SW480 (cell line): Measurements from ENCODE around the gene TGFBRAP1.
A peak's percentile ranks its signal among the peaks of the same experiment; 100 is the strongest.

Experiments used
- DNase-seq: peaks from one replicate; pipeline ENCODE4 v3.0.0-alpha.2; 2016; ENCODE audit warnings: low spot score

Gene TGFBRAP1

DNA sequence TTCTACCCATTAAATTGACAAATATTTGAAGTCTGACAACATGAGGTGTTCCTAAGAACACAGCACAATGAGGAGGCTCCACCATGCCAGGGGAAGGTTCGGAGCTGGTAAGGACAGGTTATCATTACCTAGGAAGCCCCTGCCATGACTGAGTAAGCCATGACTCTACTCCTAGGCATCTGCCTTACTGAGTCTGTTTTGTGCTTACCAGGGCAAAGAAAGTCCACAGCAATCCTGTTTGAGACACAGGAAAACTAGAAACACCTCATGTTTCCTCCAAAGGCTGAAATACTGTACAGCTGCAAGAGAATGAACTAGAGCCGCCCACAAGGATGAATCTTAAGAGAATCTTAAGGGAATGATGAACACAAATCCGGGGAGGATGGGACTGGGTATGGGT is 11.6 kb downstream of the TGFBRAP1 start:
- DNase-seq: no peak

DNA sequence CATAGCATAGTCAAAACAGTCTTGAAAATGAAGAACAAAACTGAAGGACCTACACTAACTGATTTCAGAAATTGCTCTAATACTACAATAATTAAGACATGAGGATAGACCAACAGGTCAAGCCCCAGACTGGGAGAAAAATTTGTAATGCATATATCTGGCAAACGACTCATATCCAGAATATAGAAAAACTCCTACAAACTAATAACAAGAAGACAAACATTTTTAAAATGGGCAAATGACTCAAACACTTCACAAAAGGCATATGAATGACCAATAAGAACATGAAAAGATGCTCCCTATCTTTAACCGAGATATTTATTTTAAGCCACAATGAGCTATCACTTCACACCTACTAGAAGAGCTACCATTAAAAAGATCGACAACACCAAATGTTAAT is 14.2 kb downstream of the TGFBRAP1 start:
- no peak for DNase-seq

DNA sequence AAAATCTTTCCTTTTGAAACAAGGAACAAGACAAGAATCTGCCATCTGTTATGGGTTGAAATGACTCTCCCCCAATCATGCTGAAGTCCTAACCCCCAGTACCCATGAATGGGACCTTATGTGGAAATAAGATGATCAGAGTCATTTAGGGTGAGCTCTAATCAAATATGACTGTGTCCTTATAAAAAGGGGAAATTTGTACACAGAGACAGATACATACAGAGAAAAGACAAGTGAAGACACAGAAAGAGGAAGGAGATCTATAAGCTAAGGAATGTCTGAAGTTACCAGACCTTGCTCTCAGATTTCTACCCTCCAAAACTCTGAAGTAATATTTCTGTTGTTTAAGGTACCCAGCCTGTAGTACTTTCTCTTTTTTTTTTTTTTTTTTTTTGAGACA is 15.7 kb downstream of the TGFBRAP1 start:
- DNase-seq: no peak

DNA sequence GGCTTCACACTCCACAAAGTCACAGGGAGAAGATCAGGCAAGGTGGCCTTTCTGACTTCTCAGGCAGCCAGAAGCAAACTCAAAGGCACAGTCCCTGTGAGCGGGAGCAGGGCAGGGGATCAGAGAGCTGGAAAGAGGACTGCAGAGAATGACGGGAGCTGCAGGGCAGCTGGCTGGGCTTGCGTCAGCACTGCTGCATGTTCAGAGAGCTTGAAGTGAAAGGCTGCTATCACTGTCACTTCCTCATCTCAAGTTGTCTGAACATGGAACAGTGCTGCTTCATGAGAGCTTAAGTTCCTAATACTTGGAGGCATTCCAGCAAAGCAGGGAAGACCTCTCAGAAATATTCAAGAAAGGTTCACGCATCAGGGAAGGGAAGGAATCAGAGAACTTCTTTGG is 20.4 kb downstream of the TGFBRAP1 start:
- DNase-seq: no peak

DNA sequence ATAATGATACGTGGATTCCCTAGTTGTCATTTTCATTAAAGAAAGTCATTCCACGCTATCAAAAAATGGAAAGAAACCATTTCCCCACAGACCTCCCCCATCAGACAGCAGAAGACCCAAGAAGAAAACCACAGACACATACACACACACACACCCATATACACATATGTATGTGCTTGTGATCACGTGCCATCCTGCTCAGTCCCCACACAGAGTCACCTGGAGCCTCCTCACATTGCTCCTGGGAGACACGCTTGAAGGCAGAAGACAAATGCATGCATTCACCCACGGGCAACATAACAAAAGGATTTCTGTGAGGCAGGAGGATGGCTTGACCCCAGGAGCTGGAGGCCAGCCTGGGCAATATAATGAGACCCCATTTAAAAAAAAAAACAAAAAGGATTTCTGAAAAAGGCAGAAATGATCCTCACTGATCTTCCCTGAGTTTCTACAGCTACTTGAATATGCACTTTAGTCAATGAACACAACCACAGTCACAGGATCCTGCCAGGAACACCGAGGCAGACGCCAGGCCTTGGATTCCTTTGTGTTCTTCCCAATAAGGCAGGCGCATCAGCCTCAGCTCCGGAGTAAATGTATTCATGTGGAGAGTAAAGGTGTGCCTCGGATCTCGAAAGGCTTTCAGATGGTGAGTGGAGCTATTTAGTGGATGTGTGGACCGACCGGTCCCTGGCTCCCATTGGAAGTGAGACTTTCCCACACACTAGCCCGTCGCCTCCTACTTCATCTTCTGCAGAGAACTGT is 21.0 kb downstream of the TGFBRAP1 start:
- DNase-seq: no peak

DNA sequence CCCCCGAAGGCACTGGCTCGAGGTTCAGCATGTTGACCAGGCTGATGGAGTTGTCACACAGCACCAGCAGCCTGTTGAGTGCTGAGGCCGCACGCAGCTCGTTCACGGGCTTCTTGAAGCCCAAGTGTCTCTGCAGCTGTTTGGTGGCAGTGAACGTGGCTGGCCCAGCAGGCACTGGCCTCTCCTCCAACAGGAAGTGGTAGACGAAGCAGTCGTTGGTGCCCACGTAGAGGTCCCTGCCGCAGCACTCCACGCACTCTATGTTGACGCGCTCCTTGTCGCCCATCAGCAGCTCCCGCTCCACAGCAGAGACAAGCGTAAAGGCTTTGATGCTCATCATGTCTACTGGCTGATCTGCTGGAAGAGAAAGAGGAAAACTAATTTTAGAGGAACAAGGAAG is 21.6 kb downstream of the TGFBRAP1 start:
- no peak for DNase-seq

DNA sequence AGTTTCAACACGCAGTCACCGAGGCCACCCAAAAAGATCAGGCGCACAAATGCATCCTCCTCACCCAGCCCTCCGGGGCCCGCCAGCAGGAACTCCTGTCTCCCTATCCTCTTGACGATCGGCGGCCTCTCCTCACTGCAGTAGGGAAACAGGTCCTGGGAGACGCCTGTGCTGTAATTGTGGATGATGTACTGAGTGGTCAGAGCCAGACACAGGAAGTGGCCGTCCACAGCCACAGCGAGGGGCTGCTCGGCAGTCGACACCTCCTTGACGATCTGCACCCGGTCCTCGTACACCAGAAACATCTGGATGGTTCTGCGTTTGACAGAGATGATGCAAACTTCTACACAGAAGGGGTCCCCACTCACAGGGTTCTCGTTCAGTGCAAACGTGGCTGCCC is 22.0 kb downstream of the TGFBRAP1 start:
- no peak for DNase-seq

DNA sequence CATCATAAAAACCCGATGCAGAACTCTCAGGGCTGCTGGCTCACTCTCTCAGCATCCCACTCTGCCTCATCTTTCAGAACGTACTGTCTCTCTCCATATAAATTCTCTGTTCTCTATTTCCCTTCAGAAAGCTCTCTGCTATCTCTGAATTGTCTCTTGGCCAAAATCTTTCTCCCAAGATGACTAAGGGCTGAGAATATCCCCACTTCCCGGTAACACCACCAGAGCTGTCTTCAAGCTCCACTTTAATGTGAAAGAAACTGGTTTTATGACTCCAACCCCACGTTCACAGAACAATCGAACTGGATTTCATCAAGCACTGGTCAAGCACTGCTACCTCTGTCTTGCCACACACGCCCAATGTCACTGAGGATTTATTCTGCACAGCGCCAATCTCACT is 22.4 kb downstream of the TGFBRAP1 start:
- no peak for DNase-seq

DNA sequence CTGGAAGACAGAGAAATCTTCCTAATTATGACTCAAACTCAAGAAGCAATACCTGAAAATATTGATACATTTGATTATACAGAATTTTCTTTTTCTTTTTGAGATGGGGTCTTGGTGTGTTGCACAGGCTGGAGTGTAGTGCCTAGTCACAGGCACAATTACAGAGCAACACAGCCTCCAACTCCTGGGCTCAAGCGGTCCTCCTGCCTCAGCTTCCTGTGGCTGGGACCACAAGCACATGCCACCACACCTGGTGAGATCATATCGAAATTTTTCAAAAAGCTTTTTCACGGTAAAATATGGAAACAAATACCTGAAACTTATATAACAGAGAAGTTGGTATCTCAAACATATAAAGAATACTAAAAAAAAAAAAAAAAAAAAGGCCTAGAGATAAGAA is 27.9 kb downstream of the TGFBRAP1 start:
- DNase-seq: no peak

DNA sequence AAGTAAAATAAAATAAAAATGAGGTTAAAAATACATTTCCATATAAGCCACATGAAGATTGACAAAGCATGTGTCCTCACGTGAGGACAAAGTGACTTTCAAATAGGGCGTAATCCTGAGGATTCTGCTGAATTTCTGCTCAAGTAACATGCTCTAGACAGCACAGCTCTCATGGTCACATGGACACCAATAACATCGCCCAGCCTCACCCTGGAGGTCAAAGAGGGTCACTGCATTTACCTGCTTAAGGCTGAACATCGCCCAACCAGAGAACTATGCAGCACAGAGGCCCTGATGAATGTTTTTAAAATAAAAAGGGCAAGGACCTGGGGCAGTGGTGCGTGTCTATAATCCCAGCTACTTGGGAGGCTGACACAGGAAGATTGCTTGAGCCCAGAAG is 30.2 kb downstream of the TGFBRAP1 start:
- DNase-seq: no peak

DNA sequence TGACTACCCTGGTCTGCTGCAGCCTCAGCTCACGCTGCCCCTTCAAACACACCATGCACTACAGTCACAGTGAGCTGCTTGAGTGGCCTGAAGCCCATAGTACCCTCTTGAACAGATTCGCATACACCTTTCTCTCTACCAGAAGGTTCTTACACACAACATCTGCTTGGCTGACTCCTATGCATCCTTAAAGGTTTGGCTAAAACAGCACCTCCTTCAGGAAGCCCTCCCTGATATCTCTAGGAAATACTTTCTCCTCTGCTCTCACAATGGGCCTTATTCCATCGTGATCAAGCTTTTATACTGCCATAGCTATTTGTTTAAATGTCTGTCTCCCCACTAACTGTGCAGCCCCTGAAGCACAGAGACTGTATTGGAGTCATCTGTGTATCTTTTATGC is 31.5 kb downstream of the TGFBRAP1 start:
- DNase-seq: no peak

DNA sequence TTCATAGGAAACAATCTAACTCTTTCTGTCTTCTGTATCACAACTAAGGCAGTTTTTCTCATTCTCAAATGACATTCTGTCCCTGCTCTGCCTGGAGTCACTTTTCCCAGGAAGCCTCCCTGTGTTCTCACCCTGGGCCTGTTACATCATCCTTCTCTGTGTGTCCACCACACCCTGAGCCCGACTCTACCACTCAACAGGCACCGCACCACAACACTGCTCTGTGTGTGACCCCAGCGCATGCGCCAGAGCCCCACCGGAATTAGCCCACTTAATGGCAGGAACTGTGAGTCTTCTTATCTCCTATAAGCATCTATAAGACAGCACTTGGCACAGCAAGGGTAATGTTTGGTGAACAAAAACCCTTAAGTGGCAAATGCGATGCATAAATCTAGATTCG is 32.3 kb downstream of the TGFBRAP1 start:
- DNase-seq: no peak

DNA sequence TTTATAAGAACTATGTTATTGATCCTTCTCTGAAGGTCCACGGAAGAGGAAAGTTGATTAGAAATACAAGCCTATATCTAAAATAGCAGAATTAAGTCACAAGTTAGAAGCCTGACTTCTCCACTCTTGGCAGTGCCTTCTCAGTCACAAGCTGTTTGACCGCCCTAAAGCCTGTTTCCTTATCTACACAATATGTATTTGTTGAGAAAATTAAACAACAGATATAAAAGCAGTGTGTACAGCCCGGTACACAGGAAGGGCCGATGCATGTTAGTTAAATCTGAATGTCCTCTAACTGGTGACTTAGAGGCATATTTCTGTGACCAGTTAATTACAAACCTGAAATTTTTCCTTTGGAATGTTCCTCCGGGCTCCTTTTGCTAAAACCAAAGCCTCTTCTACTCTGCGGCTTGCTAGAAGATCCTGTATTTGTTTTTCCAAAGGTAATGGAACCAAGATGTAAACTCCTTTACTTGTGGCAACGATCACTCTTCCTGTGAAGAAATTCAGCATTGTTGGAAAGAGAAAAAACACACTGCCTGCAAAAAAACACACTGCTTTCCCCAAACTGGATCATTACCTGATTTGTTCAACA is 33.4 kb downstream of the TGFBRAP1 start:
- DNase-seq: no peak

DNA sequence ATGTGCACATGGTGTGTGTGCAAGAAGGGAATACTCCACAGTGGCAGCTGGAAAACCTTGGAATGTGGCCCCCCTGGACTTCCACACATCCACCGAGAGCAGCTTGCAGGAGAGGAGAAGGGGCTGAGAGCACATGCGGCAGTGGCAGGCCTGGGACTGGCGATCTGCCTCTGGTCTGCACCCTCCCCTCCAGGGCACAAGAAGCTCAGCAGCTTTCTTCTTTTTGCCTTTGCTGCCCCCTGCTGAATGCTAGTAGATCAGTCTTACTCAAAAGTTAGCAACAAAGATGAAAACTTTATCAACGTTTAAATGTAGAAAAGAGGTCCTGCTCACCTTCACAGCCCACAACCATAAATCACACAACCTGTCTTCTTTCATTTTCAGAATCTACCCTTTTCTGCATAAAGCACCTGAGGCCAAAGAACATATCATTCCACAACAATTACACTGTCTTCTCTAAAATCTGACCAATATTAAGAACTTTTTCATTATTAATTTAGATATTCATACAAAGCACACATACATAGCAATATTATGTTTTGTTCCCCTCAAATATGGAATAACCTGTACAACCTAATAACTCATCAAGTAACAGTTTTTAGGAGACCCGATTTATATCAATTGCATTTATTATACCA is 34.6 kb downstream of the TGFBRAP1 start:
- DNase-seq: peak; percentile 58

DNA sequence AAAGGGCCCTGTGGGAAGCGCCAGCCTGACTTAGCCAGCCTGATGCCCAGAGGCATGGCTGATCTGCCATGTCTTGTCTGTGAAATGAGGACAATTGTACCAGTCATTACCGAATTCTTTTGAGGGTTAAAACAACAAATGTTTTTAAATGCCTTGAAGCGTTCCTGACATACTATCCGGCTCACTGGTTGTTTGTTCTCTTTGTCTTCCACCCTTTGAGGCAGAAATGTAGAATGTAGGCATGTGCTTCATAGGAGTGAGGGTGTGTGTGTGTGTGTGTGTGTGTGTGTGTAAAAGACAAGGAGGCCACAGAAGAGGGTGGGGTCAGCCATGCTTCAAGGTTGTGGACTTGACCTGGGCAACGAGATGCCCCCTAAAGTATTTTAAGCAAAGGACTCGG is 35.5 kb downstream of the TGFBRAP1 start:
- no peak for DNase-seq

DNA sequence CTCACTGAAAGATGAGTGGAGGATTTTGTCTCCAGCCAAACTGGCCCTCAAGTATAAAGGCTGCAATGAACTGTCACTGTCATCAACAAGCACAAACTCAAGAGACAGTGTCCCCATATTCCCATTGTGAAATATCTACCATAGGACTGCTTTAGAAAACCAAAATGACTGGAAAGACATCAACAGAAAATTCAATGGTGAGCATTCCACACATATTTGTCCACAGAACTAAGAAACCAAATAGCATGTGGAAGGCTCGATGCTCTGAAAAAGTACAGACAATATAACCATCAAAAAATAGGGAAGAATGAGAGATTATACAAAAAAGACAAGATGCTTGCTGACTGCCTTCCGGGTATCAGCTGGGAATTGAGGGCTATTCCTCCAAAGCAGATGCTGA is 37.6 kb downstream of the TGFBRAP1 start:
- no peak for DNase-seq

DNA sequence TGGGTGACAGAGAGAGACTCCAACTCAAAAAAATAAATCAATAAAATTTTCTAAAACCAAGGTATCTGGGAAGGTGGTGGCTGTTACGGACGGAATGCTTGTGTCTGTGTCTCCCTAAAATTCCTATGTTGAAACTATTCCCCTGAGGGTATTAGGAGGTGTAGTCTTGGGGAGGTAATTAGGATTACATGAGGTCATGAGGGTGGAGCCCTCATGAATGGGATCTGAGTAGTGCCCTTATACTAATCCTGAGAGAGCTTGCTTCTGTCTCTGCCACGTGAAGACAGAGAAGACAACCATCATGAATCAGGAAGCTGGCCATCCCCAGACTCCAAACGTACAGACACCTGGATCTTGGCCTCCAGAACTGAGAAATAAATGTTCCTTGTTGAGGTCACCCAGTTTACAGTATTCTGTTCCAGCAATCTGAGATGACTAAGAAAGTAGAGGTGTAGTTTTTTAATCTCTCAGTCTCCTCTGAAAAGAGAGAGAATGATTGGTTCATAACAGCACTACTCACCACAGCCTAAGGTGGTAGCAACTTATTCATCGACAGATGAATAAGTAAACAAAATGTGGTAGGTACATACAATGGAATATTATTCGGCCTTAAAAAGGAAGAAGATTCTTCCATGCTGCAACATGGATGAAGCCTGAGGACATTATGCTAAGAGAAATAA is 38.4 kb downstream of the TGFBRAP1 start:
- DNase-seq: no peak

DNA sequence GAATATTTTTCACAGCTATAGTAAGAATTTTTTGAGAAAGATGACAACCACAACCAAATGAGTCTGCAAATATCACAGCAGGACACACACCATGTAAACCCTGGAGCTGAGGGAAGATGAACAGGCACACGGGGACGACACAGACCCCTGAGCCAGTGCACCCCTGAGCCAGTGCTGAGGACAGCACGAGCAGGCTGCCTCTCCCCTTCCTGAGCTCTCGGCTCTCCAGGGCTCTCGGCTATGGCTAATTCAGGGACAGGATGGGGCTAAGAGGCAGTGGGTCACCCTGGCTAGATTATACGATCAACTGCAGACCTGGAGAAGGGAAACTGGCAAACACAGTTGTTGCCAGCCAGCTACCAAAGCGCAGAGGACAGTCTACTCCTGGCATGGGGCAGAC is 41.4 kb downstream of the TGFBRAP1 start:
- DNase-seq: no peak

DNA sequence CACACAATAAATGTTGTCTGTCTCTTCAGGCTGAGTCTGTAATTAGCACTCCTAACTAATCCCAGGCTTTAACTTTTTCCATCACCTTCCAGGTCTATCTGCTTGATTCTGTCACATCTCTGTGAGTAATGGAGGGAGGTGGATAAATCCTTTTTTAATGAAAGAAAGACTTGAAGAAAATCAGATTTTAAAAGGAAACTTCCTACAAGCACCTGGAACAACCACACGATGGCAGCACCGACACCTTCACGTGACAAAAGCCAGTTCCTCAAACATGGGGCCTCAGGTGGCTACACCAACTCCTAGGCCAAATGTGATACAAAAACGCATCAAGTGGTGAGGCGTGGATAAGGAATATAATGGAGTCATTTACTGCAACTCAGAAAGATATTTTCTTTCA is 41.8 kb downstream of the TGFBRAP1 start:
- peak; percentile 17 for DNase-seq

DNA sequence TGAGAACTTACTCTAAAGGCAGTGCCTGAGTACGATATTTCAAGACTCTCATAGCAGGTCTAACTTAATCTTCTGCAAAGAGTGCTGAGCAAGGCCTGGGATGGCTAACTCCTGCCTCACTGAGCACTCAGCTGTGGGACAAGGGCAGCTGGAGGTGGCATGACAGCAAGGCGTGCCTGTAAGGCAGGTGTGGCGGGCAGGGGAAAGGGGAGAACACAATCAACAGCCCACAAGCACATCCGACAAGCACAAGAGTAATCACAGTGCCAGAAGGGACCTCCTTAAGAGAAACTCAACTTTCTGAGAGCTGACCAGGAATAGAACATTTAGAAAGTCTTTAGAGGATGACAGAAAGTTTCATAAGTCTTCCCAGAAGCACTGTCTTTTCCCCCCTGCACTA is 46.0 kb downstream of the TGFBRAP1 start:
- DNase-seq: no peak

DNA sequence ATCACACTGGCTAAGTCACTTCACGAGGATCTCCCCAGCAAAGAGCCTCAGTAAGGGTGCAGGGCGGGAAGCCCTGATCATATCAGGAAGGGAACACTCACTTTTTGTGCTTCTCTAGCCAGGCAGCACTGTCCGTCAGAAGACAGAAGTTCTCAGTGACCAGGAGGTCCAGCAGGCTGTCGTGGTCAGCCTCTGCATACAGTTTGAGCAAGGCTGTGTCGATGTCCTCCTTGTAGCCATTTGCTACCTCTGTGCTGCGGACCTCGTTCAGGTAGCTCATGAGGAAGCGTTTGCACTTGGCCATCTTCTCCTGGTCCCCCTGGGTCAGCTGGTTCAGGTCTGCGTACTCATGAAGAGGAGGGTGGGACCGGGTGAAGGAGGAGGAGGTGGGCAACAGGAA is 49.3 kb downstream of the TGFBRAP1 start:
- no peak for DNase-seq

DNA sequence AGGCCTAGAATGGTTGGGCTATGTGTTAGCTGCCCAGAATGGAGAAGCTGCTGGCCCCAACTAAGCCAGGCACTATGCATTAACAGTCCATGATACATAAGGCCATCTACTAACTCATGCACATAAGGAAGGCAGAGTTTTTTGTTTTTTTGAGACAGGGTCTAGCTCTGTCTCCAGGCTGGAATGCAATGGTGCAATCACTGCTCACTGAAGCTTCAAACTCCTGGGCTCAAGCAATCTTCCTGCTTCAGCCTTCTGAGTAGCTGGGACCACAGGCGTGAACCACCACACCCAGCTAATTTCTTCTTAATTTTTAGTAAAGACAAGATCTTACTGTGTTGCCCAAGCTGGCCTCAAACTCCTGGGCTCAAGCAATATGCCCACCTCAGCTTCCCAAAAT is 50.4 kb downstream of the TGFBRAP1 start:
- no peak for DNase-seq

DNA sequence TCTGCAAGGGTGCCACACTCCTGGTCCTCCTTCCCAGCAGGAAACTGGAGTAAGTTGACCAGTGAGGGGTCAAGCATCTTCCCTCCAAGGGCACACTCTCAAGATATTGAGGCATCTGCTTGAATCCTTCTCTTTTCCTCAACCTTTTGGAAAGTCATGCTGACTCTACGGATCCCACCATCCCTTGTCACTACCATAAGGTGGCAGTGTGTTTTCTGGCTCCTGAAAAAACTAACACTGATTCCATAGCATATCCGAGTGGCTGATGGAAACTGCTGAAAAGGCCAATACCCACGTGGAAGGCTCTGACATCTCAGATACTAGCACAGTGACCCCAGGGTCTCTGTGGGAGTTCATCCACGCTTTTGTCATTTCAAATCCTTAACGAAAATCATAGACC is 50.9 kb downstream of the TGFBRAP1 start:
- DNase-seq: no peak
